NB4 (cell line): ENCODE results near the gene PER2.
A peak's percentile ranks its signal among the peaks of the same experiment; 100 is the strongest.

Experiments used
- DNase-seq: peaks from one replicate; pipeline ENCODE4 v3.0.0; 2010; ENCODE audit warnings: low read depth
- H3K4me3 ChIP-seq: one replicate; pipeline ENCODE4 v1.5.1; 2011; ENCODE audit warnings: mild to moderate bottlenecking, low read depth, low read length, moderate library complexity
- MYC ChIP-seq: IDR thresholded peaks from 2 replicates; pipeline ENCODE4 v1.6.1; 2011; ENCODE audit warnings: low read depth, low read length
- POLR2A ChIP-seq: IDR thresholded peaks from 2 replicates; pipeline ENCODE4 v1.6.1; 2011; ENCODE audit warnings: mild to moderate bottlenecking; ENCODE audit not compliant: insufficient read length; ENCODE audit errors: extremely low read depth
- TF ChIP-seq, protein P1 (sequence below): IDR thresholded peaks from one replicate; pipeline ENCODE4 v1.5.1; 2012; ENCODE audit warnings: low read depth, low read length
- TF ChIP-seq, protein P2 (sequence below): IDR thresholded peaks from 2 replicates; pipeline ENCODE4 v1.6.1; 2011; ENCODE audit warnings: low read depth, low read length

Gene PER2

DNA sequence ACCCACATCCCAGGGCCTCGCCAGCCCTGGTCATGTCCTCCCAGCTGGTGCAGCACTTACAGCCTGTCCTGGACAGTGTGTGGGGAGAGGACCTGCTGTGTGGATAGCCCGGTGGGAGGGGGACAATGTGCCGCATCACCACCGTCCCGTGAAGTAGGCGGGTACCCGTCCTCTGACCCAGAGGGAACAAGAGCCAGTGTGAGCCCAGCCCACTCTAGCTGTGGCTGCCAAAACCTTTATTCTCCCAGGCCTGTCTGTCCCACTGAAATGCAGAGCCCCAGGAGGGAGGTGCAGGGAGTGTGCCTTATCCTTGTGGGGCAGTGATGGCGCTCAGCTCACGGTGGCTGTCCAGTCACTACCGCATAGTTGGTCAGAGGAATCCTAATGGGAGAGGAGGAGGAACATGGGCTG is 33.6 kb upstream of the PER2 start:
- DNase-seq: no peak
- H3K4me3 ChIP-seq: no peak overlapping the region

DNA sequence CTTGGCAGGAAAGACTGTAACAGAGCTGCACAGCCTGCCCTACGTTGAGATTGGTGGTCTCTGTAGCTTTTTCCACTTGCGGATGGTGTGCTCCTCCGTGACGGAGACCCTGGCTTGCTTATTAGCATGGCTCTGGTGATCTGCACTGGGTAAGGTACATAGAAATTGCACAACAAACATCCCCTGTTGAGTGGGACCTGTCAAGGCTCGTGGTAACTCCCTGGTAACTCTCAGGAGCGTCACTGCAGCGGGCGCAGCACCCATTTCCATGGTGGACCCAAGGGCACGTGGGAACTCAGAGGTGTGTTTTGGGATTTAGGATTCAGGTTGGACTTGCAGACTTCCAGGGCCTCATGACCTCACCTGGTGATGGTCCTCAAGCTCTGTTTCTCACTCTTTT is 33.1 kb upstream of the PER2 start:
- TF ChIP-seq, protein P1, sequence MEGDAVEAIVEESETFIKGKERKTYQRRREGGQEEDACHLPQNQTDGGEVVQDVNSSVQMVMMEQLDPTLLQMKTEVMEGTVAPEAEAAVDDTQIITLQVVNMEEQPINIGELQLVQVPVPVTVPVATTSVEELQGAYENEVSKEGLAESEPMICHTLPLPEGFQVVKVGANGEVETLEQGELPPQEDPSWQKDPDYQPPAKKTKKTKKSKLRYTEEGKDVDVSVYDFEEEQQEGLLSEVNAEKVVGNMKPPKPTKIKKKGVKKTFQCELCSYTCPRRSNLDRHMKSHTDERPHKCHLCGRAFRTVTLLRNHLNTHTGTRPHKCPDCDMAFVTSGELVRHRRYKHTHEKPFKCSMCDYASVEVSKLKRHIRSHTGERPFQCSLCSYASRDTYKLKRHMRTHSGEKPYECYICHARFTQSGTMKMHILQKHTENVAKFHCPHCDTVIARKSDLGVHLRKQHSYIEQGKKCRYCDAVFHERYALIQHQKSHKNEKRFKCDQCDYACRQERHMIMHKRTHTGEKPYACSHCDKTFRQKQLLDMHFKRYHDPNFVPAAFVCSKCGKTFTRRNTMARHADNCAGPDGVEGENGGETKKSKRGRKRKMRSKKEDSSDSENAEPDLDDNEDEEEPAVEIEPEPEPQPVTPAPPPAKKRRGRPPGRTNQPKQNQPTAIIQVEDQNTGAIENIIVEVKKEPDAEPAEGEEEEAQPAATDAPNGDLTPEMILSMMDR: no peak
- TF ChIP-seq POLR2A (no peak), MYC (no peak)
- TF ChIP-seq, protein P2, sequence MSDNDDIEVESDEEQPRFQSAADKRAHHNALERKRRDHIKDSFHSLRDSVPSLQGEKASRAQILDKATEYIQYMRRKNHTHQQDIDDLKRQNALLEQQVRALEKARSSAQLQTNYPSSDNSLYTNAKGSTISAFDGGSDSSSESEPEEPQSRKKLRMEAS: no peak
- no peak for DNase-seq
- H3K4me3 ChIP-seq: peak overlapping the region; percentile 57

More for the DNA sequence above, 33.6 kb upstream of the PER2 start:
- TF ChIP-seq POLR2A (no peak), MYC (no peak)
- TF ChIP-seq, protein P2: no peak
- TF ChIP-seq, protein P1: no peak

DNA sequence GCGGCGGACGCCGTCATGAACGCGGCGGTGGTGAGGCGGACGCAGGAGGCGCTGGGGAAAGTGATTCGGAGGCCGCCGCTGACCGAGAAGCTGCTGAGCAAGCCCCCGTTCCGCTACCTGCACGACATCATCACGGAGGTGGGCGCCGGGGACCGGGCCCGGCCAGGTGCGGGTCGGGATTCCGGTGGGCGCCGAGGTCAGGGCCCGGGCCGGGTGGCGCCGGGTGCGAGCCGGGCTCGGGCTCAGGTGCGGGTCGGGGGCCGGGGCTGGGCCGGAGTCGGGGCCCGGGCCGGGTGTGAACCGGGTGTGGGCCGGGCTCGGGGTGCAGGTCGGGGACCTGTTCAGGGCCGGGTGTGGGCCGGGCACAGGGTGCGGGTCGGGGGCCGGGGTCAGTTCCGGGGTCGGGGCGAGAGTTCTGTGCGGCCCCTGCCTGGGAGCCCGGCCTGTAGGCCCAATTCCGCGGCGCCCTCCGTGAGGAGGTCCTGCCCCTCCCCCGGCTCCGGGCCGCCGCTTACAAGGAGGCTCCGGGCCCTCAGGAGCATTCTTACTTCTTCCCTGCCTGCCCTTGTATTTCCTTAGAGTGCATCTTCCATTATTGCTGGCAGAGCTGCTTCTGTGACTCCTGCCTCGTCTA is 32.4 kb upstream of the PER2 start:
- H3K4me3 ChIP-seq: peak overlapping the region; percentile 57
- peak; percentile 34 for DNase-seq
- TF ChIP-seq POLR2A (no peak), MYC (no peak)
- TF ChIP-seq, protein P1: no peak
- TF ChIP-seq, protein P2: no peak

DNA sequence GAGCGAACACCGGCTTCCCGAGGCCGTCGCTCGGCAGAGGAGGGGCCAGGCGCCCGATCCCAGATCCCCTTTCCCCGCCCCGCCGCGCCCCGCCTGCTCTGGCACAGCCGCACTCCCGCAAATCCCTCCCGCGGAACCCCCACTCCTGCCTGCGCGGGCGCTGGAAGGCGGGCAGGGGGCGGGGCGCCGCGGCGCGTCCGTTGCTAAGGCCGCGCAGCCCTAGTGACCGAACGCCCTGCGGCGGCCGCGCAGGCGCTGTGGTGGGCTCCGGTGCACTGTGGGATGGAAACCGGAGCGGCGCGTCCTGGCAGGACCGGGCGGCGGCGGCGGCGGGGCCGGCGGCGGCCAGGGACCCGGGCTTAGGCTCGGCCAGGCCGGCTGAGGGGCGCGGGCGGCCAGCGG is 31.8 kb upstream of the PER2 start, which contains the start of gene TRAF3IP1:
Gene TRAF3IP1 (plus strand): TSS at position 273 of the 402 bp plus-strand sequence. CDS start 145 bp downstream, outside the sequence.
- TF ChIP-seq MYC: no peak
- TF ChIP-seq, protein P1: no peak
- TF ChIP-seq POLR2A: no peak
- TF ChIP-seq, protein P2: no peak
- peak within 1 kb of the TSS; percentile 65 for H3K4me3 ChIP-seq
- peak; percentile 86 for DNase-seq

DNA sequence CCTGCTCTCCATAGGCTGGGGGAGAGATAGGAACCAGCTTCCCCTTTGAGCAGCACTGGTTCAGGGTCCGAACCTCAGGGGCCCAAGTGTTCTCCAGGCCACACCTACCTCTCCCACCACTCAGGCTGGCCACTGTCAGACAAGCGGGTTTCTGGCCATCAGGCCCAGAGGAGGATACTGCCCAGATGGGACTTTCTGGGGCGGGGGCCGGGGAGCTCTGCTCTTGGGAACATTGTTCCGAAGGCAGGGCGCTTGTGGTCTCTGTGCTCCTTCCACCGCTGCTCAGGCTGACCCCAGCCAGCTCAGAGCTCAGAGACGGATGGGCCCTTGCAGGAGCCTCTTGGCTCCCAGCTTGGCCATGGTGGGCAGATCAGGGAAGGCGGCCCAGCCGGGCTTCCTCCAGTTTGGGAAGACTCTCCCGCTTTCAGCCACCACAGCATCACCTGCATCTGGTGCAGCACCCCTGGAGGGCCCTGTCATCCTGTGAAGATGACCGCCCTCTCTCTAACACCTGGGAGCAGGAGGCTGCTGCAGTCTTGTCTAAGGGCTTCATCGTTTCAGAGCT is 26.7 kb upstream of the PER2 start:
- TF ChIP-seq, protein P2: no peak
- TF ChIP-seq POLR2A (no peak), MYC (no peak)
- TF ChIP-seq, protein P1: no peak
- H3K4me3 ChIP-seq: no peak overlapping the region
- DNase-seq: no peak
